GM19025 (cell line): ENCODE data around the gene POLR2M.

Experiments
- ATAC-seq: cut with Tn5 transposase; IDR thresholded peaks from one replicate; pipeline ENCODE4 v1.9.1; 2021; ENCODE audit warnings: mild to moderate bottlenecking, low read depth, moderate library complexity; ENCODE audit not compliant: unreplicated experiment

POLR2M gene

DNA sequence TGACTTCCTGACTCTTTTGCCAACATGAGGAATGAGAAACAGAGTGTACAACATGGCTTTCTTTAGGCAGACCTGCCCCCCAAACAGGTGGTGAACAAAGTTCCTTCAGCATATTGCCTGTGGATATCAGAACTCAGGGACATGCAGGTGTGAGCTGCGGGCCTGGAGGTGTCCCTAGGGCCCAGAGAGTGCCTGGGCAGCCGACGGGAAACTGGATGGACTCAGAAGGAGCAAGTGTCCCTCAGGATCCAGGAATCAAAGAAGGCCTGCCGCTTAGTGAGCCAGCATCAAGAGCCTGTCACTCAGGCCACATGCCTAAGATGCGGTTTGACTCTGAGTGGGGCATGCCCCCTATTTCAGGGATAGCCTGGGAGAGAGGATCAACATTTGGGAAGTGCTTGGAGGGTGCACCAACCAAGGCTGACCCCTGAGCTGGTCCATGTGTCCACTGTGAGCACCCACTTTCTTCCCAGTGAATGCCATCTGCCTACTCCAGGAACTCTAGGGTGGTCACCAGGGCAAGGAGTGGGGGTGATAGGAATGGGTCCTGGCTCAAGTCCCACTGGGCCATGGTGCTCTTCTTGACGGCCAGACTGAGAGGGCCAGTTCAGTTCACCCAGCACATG, 16.1 kb upstream of the POLR2M start:
- no peak for ATAC-seq

GRCh38 chr15:57691082-57691481, 15.4 kb upstream of the POLR2M start:
- ATAC-seq: no peak

DNA sequence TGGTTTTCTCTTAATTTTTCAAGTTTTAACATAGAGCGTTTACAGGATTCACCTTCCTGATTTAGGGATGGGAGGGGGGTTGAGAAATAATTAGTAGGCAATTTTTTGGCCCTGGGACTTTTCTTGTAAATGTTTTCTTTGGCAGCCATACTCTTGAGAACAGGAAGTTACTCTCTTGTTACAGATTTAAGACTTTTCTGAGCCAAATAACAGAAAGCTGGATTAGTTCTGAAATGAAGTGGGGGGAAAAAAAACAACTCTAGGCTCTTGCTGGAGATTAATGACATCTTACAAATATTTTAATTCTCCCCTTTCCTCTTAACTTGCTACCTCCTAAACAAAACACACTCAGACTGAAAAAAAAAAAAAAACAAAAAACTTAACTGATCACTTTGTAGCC, 13.8 kb upstream of the POLR2M start:
- ATAC-seq: no peak

DNA sequence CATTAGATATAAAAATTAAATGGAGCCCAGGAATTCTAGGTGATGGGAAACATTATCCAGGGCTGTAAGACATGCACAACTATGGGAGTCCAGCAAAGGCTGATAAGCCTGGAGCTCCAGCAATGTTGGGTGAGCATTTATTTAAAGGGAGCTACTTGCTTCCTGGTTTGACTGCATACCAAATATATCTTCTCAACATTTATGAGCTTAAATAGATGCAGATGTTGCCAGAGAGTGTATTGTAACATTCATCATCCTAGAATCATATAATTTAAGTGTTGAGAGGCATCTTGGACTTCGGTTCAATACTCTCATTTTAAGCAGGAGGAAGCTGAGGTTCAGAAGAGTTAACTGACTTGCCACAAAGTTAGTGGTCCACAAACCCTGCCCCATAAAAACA, 12.2 kb upstream of the POLR2M start:
- no peak for ATAC-seq

DNA sequence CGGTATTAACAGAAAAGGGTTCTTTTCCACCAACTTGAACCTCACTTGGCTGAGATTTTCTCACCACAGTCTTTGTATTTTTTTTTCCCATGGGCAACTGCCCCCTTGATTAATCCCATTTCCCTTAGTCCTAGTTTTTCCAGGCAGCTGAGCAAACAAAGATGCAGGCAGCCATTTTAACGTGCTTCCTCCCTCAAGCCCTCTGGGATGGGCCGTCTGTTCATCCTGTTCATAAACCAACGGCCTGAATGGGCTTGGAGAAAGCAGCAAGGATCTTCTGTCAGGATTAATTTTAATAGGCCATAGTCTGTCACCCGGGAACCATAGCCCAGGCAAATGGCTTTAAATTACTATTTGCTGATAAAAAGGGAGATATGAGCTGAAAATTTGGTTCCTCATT, 10.4 kb upstream of the POLR2M start:
- no peak for ATAC-seq

GRCh38 chr15:57697588-57697987, 8.9 kb upstream of the POLR2M start:
- no peak for ATAC-seq

DNA sequence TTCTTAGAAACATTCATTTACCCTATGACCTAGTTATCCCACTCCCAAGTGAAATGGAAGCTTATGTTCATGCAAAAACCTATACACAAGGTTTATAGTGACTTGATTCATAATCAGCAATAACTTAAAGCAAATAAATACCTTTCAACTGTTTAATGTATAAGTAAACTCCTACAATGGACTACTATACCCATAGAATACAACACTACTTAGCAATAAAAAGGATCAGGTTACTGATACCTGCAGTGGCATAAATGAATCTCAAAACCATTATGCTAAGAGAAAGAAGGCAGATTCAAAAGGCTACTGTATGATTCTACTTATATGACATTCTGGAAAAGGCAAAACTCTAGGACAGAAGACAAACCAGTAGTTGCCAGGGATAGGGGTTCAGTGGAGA, 8.3 kb upstream of the POLR2M start:
- no peak for ATAC-seq

- no peak for ATAC-seq
These were observed 7.5 kb upstream of the POLR2M start for GRCh38 chr15:57698991-57699390.

- ATAC-seq: no peak
These were observed 3.1 kb upstream of the POLR2M start for GRCh38 chr15:57703387-57703786.

DNA sequence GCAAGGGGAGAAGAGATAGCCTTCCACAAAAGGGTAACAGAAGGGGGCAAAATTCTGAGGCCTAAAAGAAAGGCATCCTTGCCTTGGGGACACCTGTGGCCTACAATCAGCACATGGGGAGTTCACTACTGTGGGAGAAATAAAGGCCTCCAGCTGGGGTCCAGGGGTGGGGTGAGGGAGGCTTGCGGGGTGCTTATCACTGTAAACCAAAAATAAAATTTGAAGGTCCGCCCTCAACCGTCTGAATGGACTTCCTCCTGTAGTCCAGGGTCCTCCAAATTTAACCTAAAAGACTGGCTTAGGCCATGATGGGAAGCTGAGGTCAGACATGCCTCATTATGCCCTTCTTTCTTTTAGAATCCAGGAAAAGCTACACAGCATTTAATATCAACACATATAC, 2.1 kb upstream of the POLR2M start:
- ATAC-seq: no peak

- no peak for ATAC-seq
These were observed 639 bp upstream of the POLR2M start for GRCh38 chr15:57705746-57706404.

DNA sequence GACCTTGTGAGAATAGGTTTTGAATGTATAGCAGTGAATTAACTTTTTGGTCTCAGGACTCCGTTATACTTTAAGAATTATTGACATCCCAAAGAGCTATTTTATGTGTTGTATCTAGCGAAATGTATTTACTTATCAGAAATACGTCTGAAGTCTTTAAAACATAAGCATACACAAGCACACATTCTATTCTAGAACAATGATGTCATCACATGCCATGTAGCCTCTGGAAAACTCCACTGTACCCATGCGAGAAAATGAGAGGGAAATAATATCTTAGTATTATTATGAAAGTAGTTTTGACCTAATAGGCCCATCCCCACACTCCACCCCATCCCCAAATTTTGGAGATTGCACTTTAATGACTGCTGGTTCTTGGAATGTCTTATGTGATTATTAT, 1.5 kb downstream of the POLR2M start:
- ATAC-seq: no peak

DNA sequence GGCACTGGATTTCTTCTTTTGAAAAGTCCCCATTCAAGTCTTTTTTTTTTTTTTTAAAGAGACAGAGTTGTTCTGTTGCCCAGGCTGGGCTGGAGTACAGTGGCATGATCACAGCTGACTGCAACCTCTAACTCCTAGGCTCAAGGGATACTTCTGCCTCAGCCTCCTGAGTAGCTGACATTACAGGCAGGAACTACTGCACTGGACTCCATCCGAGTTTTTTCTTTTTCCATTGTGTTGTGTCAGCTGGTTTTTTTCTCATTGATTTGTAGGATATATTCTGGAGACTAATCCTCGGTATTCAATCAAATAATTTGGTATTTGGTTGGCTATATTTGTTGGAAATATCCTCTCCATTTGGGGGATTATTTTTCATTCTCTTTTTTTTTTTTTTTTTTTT, 11.8 kb downstream of the POLR2M start:
- no peak for ATAC-seq

DNA sequence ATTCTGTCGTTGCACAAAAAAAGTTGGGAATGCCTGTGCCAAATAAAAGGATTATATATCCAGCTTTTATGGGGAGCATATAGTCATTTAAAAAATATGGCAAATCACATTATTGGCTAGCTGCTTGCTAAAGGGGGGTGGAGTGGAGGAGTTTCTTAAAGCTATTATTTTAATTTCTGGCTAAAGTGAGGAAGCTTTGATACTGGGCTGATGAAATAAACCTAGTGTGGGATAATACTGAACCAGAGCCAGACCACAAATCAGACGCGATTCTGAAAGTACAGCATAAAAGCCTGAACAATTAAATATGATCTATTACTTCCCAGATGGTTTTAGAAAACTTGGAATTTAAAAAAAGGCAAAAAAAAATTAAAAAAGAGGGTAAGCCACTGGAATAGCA, 14.4 kb downstream of the POLR2M start:
- ATAC-seq: no peak

DNA sequence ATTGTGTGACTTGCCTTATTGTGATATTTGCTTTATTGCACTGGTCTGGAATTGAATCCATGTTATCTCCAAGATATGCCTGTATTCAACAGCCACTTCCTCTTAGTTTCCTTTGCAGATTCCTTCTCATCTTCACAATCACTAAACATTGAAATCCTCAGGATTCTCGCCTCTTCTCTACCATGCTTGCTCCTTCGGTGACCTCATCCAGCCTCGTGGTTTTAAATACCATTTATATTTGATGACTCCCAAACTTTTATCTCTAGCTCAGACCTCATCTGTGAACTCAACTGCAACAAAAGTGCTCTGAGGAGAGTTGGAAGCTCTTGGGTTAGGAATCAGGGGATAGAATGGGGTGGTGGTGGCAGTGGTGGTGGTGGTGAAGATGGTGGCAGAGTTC, 19.9 kb downstream of the POLR2M start:
- no peak for ATAC-seq

GRCh38 chr15:57727031-57727430, 20.5 kb downstream of the POLR2M start:
- no peak for ATAC-seq

- no peak for ATAC-seq
These were observed 21.9 kb downstream of the POLR2M start for GRCh38 chr15:57728436-57728835.

DNA sequence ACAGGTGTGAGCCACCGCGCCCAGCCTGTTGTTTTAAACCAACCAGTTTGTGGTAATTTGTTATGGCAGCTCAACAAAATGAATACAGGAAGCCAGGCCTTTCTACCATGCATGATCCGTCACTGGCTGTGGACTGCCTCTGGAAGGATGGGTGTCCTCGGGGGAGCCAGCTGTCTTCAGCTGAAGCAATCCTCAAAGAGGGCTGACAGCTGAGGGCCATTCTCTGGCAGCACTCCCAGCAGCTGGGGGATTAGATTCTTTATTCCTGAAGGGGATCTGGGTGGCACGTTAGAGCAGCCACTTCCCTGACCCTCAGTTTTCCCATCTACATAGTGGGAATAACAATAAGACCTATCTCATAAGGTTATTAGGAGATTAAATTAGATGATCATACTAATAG, 24.4 kb downstream of the POLR2M start:
- no peak for ATAC-seq

GRCh38 chr15:57731530-57732103, 25.1 kb downstream of the POLR2M start:
- ATAC-seq: no peak

GRCh38 chr15:57732526-57733331, 26.2 kb downstream of the POLR2M start:
- no peak for ATAC-seq

DNA sequence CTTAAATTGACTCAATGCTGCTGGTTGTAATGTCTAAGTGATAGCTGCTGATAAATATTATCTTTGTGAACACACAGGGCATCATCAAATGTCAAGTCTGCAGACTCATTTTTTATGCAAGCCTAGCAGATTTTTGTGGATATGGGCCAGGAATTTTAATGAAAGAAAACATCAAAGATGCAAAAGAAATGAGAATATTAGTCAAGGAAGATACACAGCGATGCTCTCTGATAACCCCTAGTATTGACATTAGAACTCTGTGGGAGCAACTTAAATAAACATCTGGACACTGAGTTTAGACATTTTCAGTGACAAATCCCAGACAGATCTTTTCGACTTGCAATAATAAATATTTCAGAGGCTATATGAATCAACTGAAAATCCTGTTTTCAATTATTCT, 28.3 kb downstream of the POLR2M start:
- no peak for ATAC-seq
